H1 (cell line): ENCODE results near the gene HOXC5. TPM values are rescaled to one million over a fixed set of nuclear protein-coding genes. Genes with fewer than 3 reads are reported as not detected.

ENCODE experiments used
- ATF2 ChIP-seq: IDR thresholded peaks from 2 replicates; pipeline ENCODE4 v1.6.1; 2012; ENCODE audit warnings: low read length, inconsistent platforms
- ATF3 ChIP-seq: IDR thresholded peaks from 2 replicates; pipeline ENCODE4 v1.6.1; 2011; ENCODE audit warnings: low read depth, mild to moderate bottlenecking, low read length; ENCODE audit not compliant: insufficient read depth
- BCL11A ChIP-seq, 2 experiments: IDR thresholded peaks; one replicate each; pipeline ENCODE4 v1.6.1; 2011; ENCODE audit warnings: low read depth in 2 of 2, low read length in 2 of 2, mild to moderate bottlenecking in 2 of 2
- CBX8 ChIP-seq: fragments of 300-800, 300-1000 bp; sonication (generic); IDR thresholded peaks from 2 replicates; pipeline ENCODE4 v1.7.1; 2016; ENCODE audit warnings: low read depth, low read length, borderline replicate concordance
- CREB1 ChIP-seq: IDR thresholded peaks from 2 replicates; pipeline ENCODE4 v1.6.1; 2012; ENCODE audit warnings: inconsistent platforms
- CTBP2 ChIP-seq: IDR thresholded peaks from 2 replicates; pipeline ENCODE4 v1.7.0; 2011; ENCODE audit warnings: borderline replicate concordance, mild to moderate bottlenecking, moderate library complexity, mixed read lengths, low read length; ENCODE audit not compliant: insufficient read depth, insufficient read length
- GTF2F1 ChIP-seq: IDR thresholded peaks from 2 replicates; pipeline ENCODE4 v1.6.1; 2012; ENCODE audit warnings: low read depth, low read length, improper control_type of control experiment, borderline replicate concordance
- JUN ChIP-seq: IDR thresholded peaks from 2 replicates; pipeline ENCODE4 v1.6.1; 2011; ENCODE audit warnings: low read depth, mild to moderate bottlenecking, improper control_type of control experiment, low read length
- POLR2AphosphoS5 ChIP-seq: IDR thresholded peaks from 2 replicates; pipeline ENCODE4 v1.6.1; 2011; ENCODE audit warnings: low read depth, low read length
- POU5F1 ChIP-seq: IDR thresholded peaks from 2 replicates; pipeline ENCODE4 v1.6.1; 2011; ENCODE audit warnings: low read depth, mild to moderate bottlenecking, low read length, moderate library complexity
- RBBP5 ChIP-seq: IDR thresholded peaks from 2 replicates; pipeline ENCODE4 v1.7.1; 2012; ENCODE audit warnings: low read depth, mild to moderate bottlenecking, inconsistent platforms, low read length, moderate library complexity, borderline replicate concordance
- RNF2 ChIP-seq: fragments of 200-900, 300-1000 bp; sonication (generic); IDR thresholded peaks from 2 replicates; pipeline ENCODE4 v1.7.1; 2016; ENCODE audit warnings: borderline replicate concordance, low read depth, mild to moderate bottlenecking, antibody characterized with exemption, low read length; ENCODE audit not compliant: poor library complexity, severe bottlenecking; ENCODE audit errors: missing control alignments
- SAP30 ChIP-seq: fragments of 300-600 bp; sonication (generic); IDR thresholded peaks from 2 replicates; pipeline ENCODE4 v1.7.1; 2012; ENCODE audit warnings: low read length, moderate library complexity, mild to moderate bottlenecking, inconsistent platforms; ENCODE audit not compliant: insufficient read depth, insufficient replicate concordance
- SP1 ChIP-seq: IDR thresholded peaks from 2 replicates; pipeline ENCODE4 v1.6.1; 2011; ENCODE audit warnings: low read depth, low read length
- SP2 ChIP-seq: IDR thresholded peaks from 2 replicates; pipeline ENCODE4 v1.6.1; 2012; ENCODE audit warnings: mild to moderate bottlenecking, low read length, inconsistent platforms
- polyA plus RNA-seq, 7 experiments: library from polyadenylated mRNA; depleted of rRNA in 3 of 7; stranded (reverse) in 5 of 7; unstranded in 2 of 7; fragments of >200 nt in 5 of 7; fragments of 200-250 nt in 2 of 7; gene quantifications; 1 replicate in 5 of 7; 2 replicates in 1 of 7; 4 replicates in 1 of 7; pipeline versions ENCODE4 v1.2.1 to v1.2.3, GENCODE V29; 2011 to 2013; ENCODE audit warnings: missing spikeins in 2 of 7, mixed read lengths in 2 of 7
- total RNA-seq: library from RNA; stranded (reverse); fragmentation: NEBNext Ultra II Directional; extraction: Animal tissue kit (Norgen Biotek cat#: 25700); gene quantifications from 2 replicates; pipeline ENCODE4 v1.2.1, GENCODE V29; 2021

Gene HOXC5
- total and polyA plus RNA-seq, 2 of the 8 experiments (the other 6 are each of a cell fraction or from before 2014, with no cell fraction given): not detected

- TF ChIP-seq JUN: no peak
- no peak for TF ChIP-seq RNF2
- peak; percentile 70 for TF ChIP-seq SP1
- no peak for TF ChIP-seq ATF2
- no peak for TF ChIP-seq POLR2AphosphoS5
- no peak for TF ChIP-seq BCL11A (IDR thresholded peaks at IDR 0.05; ENCODE audit: low read depth in 2 of 2, low read length in 2 of 2)
- TF ChIP-seq CREB1: no peak
- TF ChIP-seq CTBP2: no peak
- TF ChIP-seq SAP30: no peak
- no peak for TF ChIP-seq GTF2F1
- TF ChIP-seq POU5F1: no peak
- TF ChIP-seq CBX8: no peak
- TF ChIP-seq RBBP5: no peak
- TF ChIP-seq SP2: no peak
- TF ChIP-seq ATF3: no peak
Observed at GRCh38 chr12:54032627-54033100, at the start of gene HOXC5 (continued).
